GM06990 (cell line): Measurements from ENCODE around the gene CHRNG.

Source experiments
- DNase-seq: peaks from one replicate; pipeline ENCODE4 v3.0.0-alpha.2; 2011; ENCODE audit not compliant: insufficient read length; ENCODE audit errors: extremely low read depth
- H3K27me3 ChIP-seq: replicated peaks from 2 replicates; pipeline ENCODE4 v1.6.0; 2011; ENCODE audit warnings: low read length; ENCODE audit not compliant: control insufficient read depth, insufficient read depth
- H3K36me3 ChIP-seq: 2 replicates; pipeline ENCODE4 v1.5.1; 2011; ENCODE audit warnings: low read length; ENCODE audit not compliant: control insufficient read depth, insufficient read depth
- H3K4me3 ChIP-seq: replicated peaks from 2 replicates; pipeline ENCODE4 v1.5.1; 2011; ENCODE audit warnings: low read depth, mild to moderate bottlenecking, control low read depth, low read length
- CTCF ChIP-seq: IDR thresholded peaks from 2 replicates; pipeline ENCODE4 v1.5.1; 2011; ENCODE audit warnings: low read length, control low read depth, mild to moderate bottlenecking, inconsistent platforms; ENCODE audit not compliant: insufficient read depth, poor library complexity, severe bottlenecking

CHRNG gene

DNA sequence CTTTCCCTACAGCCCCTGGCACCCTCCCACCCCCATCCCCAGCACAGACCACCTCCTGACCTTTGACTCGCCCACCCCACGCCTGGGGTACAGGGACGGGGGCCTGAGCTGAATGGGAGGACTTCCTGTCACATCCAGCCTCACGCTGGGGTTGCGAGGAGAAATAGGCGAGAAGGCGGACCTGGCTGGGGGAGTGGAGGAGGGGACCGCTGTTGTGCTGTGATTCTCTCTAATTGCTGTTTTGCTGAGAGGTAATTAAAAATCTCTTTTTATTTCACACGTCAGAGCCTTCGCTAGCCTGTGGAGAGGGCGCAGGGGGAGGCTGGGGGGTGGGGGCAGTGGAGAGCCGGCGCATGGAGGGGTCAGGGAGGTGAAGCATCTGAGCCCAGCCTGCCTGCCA is 42.1 kb upstream of the CHRNG start:
- no peak for TF ChIP-seq CTCF
- H3K4me3 ChIP-seq = no peak overlapping the region
- no peaks in the 10 kb centered on the region for H3K36me3 ChIP-seq
- DNase-seq = no peak
- H3K27me3 ChIP-seq = peaks cover 2% of the 10 kb centered on the region

- Histone ChIP-seq H3K4me3 (no peak overlapping the region), H3K27me3 (peaks cover 2% of the 10 kb centered on the region), H3K36me3 (no peaks in the 10 kb centered on the region)
- DNase-seq = no peak
- no peak for TF ChIP-seq CTCF
Measured at GRCh38 chr2:232498452-232498851, 41.0 kb upstream of the CHRNG start.

- no peak for TF ChIP-seq CTCF
- no peak overlapping the region for H3K4me3 ChIP-seq
- DNase-seq = no peak
- H3K27me3 ChIP-seq = peaks cover 4% of the 10 kb centered on the region
- no peaks in the 10 kb centered on the region for H3K36me3 ChIP-seq
Measured at GRCh38 chr2:232501331-232501771, 38.1 kb upstream of the CHRNG start.

- no peak for TF ChIP-seq CTCF
- no peak for DNase-seq
- Histone ChIP-seq H3K36me3 (no peaks in the 10 kb centered on the region), H3K27me3 (peaks cover 4% of the 10 kb centered on the region), H3K4me3 (no peak overlapping the region)
Measured at GRCh38 chr2:232501794-232502390, 37.6 kb upstream of the CHRNG start.

DNA sequence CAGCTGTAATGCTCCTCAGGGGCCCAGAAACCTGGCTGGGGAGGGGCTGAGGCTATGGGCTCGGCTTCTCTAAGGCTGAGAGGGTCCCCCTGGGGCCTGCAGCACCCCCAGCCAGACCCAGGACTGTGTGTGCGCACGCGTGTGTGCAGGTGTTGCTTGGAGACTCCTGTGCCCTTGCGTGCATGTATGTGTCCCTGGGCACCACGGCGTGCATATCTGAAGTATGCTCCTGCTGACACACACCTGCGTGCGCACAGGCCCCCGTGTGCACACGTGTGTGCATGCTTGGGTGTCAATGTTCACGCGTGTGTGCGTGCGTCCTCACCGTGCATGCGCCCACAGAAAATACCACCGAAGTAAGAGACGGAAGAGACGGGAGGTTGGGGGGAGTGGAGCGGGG is 37.0 kb upstream of the CHRNG start:
- peaks cover 4% of the 10 kb centered on the region for H3K27me3 ChIP-seq
- no peak for DNase-seq
- no peak overlapping the region for H3K4me3 ChIP-seq
- no peaks in the 10 kb centered on the region for H3K36me3 ChIP-seq
- no peak for TF ChIP-seq CTCF
